Subcutaneous adipose tissue (tissue), 4 donors: ENCODE data around the gene CHST8. TPM values are rescaled to one million over a fixed set of nuclear protein-coding genes. Genes with fewer than 3 reads are reported as not detected.

Experiments
- total RNA-seq, 4 donors: library from RNA; depleted of rRNA; stranded (reverse); fragments of >200 nt; gene quantifications; one replicate each; pipeline ENCODE4 v1.1.0, GENCODE V29; 2016
- TF ChIP-seq, protein P1 (sequence below): fragments of 450-650 bp; IDR thresholded peaks from one replicate; pipeline ENCODE4 v1.5.1; 2016; ENCODE audit warnings: low read depth, mild to moderate bottlenecking, control low read depth, antibody characterized with exemption, moderate library complexity

The CHST8 gene
- total RNA-seq, 4 donors from 2014 or later, result 0.49 to 4.0 (median 0.70) TPM

DNA sequence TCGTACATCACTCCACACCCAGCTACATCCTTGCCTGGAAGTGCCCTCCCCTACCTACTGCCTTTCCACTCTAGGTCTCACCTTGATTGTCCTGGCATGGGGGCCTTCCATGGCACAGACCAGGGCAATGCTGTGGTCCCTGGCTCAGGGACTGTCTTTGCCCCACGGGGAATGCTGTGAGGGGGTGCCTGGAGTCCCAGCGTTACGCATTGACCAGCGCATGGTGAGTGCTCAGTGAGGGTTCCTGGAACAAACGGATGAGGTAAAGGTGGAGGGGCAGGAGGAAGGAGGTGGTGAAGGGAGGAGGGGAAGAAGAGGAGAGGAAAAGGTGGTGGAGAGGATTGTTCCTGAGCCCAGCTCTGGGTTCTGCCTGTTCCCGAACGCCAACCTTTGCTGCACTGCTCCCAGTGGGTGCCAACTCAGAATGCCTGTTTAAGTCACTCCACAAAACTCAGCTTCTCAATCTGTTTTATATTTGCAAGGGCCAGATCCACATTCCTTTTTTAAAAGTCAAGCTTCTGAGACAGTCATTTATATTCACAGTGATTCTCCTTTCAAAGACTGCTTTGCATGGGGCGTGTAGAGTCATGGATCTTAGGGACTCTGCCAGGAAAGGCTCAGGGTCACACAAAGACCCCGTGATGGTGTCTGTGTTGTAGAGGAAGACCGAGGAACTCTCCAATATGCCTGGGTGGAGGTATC, 40.8 kb downstream of the CHST8 start:
- TF ChIP-seq, protein P1, sequence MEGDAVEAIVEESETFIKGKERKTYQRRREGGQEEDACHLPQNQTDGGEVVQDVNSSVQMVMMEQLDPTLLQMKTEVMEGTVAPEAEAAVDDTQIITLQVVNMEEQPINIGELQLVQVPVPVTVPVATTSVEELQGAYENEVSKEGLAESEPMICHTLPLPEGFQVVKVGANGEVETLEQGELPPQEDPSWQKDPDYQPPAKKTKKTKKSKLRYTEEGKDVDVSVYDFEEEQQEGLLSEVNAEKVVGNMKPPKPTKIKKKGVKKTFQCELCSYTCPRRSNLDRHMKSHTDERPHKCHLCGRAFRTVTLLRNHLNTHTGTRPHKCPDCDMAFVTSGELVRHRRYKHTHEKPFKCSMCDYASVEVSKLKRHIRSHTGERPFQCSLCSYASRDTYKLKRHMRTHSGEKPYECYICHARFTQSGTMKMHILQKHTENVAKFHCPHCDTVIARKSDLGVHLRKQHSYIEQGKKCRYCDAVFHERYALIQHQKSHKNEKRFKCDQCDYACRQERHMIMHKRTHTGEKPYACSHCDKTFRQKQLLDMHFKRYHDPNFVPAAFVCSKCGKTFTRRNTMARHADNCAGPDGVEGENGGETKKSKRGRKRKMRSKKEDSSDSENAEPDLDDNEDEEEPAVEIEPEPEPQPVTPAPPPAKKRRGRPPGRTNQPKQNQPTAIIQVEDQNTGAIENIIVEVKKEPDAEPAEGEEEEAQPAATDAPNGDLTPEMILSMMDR, result no peak

DNA sequence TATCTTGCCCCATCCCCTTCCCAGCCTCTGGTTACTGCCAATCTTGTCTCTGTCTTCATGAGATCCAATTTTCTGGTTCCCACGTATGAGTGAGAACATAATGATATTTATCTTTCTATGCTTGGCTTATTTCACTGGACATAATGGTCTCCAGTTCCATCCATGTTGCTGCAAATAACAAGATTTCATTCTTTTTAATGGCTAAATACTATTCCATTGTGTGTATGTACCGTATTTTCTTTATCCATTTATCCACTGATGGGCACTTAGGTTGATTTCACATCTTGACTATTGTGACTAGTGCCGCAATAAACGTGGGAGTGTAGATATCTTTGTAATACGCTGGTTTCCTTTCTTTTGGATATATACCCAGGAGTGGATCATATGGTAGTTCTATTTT, 43.0 kb downstream of the CHST8 start:
- TF ChIP-seq, protein P1, result no peak

DNA sequence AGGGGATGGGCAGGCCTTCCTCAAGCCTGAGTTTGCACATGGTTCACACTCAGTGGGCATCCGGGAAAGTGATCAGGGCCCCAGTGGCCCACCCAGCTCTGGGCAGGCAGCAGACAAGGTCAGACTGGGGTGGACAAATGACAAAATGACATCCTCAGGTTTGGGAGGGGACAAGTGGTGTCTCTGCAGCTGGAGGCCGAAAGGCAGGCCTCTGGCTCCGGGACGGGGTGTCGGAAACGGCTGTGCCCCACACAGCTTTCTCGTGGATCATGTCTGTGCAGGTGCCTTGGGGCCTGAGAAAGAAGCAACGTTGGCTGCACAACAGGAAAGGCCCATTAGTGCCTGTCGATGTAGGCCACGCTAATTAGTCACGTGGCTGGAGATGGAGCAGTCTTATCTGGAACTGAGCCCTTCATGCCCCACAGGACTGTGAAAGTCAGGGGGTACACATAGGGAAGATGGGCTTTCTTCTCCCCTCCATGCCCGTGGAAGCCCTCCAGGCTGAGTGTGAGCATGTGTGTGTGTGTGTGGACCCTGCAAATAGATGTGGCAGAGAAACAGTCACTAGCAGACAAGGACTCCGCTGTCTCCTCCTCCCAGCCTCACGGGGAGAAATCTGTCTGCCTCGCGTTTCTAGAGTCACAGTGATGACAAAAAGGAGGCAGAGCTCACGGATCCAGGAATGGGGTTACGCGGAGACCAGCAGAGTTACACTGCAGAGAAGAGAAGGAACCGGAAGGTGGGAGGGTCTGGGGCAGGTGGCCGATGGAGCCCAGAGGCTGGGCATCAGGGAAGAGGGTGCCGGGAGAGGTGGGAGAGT, 44.2 kb downstream of the CHST8 start:
- TF ChIP-seq, protein P1, result no peak

DNA sequence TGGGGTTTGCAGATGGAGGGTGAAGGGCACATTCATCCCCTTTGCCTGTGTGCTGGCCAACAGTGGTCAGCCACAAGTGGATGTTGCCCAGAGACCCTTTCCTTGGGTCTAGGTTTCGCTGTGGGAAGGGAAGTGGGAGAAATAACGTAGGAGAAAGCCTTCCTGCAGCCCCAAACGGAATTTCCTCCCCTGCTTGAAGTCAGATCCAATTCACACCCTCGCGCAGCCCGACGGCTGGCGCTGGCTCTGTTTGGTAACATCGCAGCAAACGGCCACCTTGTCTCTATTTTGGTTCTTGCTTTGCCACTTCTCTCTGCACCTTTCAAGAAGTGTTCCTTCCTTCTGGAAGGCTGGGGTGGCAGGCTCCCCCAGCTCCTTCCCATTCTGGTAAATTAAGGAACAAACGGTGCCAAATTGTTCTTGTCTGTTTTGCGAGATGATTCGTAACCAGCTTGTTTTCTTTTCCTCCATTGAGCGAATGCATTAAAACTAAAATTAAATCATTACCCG, 45.4 kb downstream of the CHST8 start:
- TF ChIP-seq, protein P1, result no peak

DNA sequence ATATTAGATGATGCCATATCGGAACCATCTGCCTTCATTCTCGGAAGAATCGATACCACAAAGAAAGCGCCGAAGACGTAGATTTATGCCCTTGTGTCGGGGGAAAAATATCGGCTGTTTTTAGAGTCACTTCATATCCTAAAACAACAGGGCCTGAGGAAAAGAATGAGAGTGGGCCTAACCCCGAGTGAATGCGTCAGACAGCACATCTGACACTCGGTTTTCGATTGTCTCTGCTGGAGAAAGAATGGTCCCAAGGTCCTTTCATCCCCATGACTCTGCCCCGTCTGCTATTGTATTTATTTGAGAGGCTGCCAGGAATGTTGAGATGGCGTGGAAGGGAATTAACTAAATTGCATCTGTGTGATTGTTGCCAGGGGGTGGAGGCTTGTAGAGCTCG, 46.1 kb downstream of the CHST8 start:
- TF ChIP-seq, protein P1, result no peak

DNA sequence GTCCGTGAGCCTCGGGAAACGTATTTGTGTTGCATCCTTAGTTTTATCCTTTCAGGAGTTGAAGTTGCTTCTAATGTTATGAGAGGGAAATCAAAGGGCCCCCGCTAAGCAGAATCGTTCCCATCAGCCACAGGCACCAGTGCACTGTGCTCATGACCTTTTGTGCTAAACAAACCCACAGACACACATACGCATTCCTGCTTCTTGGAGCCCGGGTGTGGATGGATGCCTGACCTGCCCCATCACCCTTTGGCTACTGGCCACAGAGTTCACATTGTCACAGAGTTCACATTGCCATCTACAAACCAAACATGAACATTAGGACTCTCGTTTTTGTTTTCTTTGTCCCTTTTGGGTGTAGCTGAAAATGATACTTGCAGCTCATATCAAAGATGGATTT, 47.2 kb downstream of the CHST8 start:
- TF ChIP-seq, protein P1, result no peak

DNA sequence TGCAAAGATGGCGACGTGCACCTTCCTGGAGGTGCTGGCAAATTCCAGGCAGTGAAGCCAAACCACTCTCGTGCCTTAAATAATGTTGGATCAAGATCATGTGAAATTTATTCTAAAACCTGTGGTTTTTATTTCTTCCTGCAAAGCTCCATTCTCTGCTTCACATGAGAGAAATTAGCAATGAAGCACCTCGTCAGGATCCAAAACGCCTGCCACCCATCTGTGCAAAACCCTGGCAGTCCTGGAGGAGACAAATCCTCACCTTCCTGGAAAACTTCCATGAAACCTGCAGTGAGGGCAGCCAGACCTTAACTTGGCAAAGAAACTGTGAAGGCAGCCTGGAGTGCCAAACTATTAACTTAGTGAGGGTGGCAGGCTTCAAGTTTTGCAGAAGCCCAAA, 47.6 kb downstream of the CHST8 start:
- TF ChIP-seq, protein P1, result no peak
